Melanocyte of skin (primary cell): ENCODE measurements around the gene MTURN. TPM values are rescaled to one million over a fixed set of nuclear protein-coding genes. Genes with fewer than 3 reads are reported as not detected.

Source experiments
- small RNA-seq, 2 donors: library from RNA; depleted of rRNA; stranded (forward); fragments of <200 nt; gene quantifications; one replicate each; pipeline ENCODE3, GENCODE V24; 2012
- total RNA-seq, 2 donors: library from RNA; depleted of rRNA; stranded (reverse); fragments of >200 nt; gene quantifications; 2 replicates each; pipeline ENCODE4 v1.2.3, GENCODE V29; 2012

MTURN gene
- 10 to 100 TPM; 18.6 to 28.9 TPM for total RNA-seq

GRCh38 chr7:30134611-30135300 is at the start of gene MTURN:
TSS of gene MTURN (plus strand) at chr7:30134986. CDS start at chr7:30135137, 151 bp downstream.

Small RNA genes within 50 kb of the gene (small RNA-seq; reads per million reads assigned to genes)
- gene RPS27P16 = 0 reads per million in 2 donors

Other genes with a start within 250 kb of the MTURN start
- 10 to 100 TPM; 12.4 to 65.6 TPM for gene SCRN1, start 145.2 kb upstream of the MTURN start, total RNA-seq
- 10 to 100 TPM; 11.0 to 18.3 TPM for gene FKBP14, start 108.3 kb upstream of the MTURN start, total RNA-seq
- gene PLEKHA8, start 106.6 kb upstream of the MTURN start, total RNA-seq = 10 to 100 TPM in 1 of 2 donors, 1 to 10 TPM in 1; 9.3 to 15.0 TPM
- 10 to 100 TPM; 16.0 to 18.2 TPM for gene ZNRF2, start 149.6 kb downstream of the MTURN start, total RNA-seq